Lower leg skin (tissue), 4 donors: ENCODE measurements around the gene TRAPPC1. TPM values are rescaled to one million over a fixed set of nuclear protein-coding genes. Genes with fewer than 3 reads are reported as not detected.

Source experiments
- DNase-seq, 2 donors: peaks; one replicate each; pipeline ENCODE4 v3.0.0-alpha.2; 2019; ENCODE audit warnings: low spot score in 2 of 2
- H3K4me3 ChIP-seq: fragments of 200-600 bp; sonication (generic); 2 replicates; pipeline ENCODE4 v1.5.1; 2017; ENCODE audit warnings: mild to moderate bottlenecking, low read depth; ENCODE audit not compliant: poor library complexity, severe bottlenecking
- POLR2A ChIP-seq, 2 donors: fragments of 450-650 bp; IDR thresholded peaks; one replicate each; pipeline ENCODE4 v1.6.1; 2016 to 2017; ENCODE audit warnings: antibody characterized with exemption in 2 of 2, mild to moderate bottlenecking in 1 of 2, moderate library complexity in 1 of 2
- WGBS, 2 donors: methylation state at CpG; one replicate each; pipeline ENCODE4 v1.1.5; 2018; 5-methylcytosine and 5-hydroxymethylcytosine counted together
- intact Hi-C: fragments of 100-400 bp; cut with DNase I; formaldehyde crosslinking; loops from one replicate; pipeline ENCODE4 v1.15.0; 2023; ENCODE audit warnings: low total_unique reads
- total RNA-seq, 4 donors: library from RNA; depleted of rRNA; stranded (reverse); fragments of >200 nt; gene quantifications; one replicate each; pipeline ENCODE4 v1.1.0, GENCODE V29; 2016
- TF ChIP-seq, protein P1 (sequence below), 3 donors: fragments of 450-650 bp; IDR thresholded peaks; one replicate each; pipeline ENCODE4 v1.5.1; 2016; ENCODE audit warnings: antibody characterized with exemption in 3 of 3, mild to moderate bottlenecking in 3 of 3, moderate library complexity in 2 of 3

The TRAPPC1 gene
- total RNA-seq, 4 donors from 2014 or later: 39.8 to 62.5 (median 52.2) TPM

- H3K4me3 ChIP-seq: no peak overlapping the region
- intact Hi-C loops: no loop called here
These were observed 49.1 kb downstream of the TRAPPC1 start for GRCh38 chr17:7882629-7883028.

DNA sequence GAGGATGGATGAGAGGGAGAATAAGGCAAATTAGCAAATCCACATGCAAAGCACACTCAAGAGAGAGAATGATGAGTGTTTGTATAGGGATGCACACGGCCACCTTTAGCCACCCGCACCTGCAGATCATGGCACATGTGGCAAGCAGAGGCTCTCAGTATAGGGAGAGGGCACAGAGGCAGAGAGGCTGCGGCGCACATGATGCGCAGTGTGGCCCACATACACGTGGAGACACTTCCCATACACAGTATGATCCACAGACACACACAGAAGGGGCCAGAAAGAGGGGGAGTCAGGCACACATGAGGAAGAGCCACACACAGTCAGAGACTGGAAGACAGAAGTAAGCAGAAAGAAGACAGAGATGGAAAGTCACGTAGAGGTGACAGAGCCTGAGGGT, 49.7 kb downstream of the TRAPPC1 start:
- peak in 1 of 2 donors; percentile 78 for DNase-seq
- intact Hi-C loops: no loop called here
- TF ChIP-seq, protein P1, sequence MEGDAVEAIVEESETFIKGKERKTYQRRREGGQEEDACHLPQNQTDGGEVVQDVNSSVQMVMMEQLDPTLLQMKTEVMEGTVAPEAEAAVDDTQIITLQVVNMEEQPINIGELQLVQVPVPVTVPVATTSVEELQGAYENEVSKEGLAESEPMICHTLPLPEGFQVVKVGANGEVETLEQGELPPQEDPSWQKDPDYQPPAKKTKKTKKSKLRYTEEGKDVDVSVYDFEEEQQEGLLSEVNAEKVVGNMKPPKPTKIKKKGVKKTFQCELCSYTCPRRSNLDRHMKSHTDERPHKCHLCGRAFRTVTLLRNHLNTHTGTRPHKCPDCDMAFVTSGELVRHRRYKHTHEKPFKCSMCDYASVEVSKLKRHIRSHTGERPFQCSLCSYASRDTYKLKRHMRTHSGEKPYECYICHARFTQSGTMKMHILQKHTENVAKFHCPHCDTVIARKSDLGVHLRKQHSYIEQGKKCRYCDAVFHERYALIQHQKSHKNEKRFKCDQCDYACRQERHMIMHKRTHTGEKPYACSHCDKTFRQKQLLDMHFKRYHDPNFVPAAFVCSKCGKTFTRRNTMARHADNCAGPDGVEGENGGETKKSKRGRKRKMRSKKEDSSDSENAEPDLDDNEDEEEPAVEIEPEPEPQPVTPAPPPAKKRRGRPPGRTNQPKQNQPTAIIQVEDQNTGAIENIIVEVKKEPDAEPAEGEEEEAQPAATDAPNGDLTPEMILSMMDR (IDR thresholded peaks at IDR 0.05): no peak
- no peak for TF ChIP-seq POLR2A (IDR thresholded peaks at IDR 0.05)
- no peak overlapping the region for H3K4me3 ChIP-seq
- WGBS, 2 donors: 46 to 54% methylated on average over 7 of the region's 7 CpGs

More at GRCh38 chr17:7882629-7883028, 49.1 kb downstream of the TRAPPC1 start:
- peak in 1 of 2 donors; percentile 50 for DNase-seq
- WGBS, 2 donors: 60 to 85% methylated on average over 3 of the region's 3 CpGs
- TF ChIP-seq, protein P1 (IDR thresholded peaks at IDR 0.05): no peak
- TF ChIP-seq POLR2A (IDR thresholded peaks at IDR 0.05): no peak

DNA sequence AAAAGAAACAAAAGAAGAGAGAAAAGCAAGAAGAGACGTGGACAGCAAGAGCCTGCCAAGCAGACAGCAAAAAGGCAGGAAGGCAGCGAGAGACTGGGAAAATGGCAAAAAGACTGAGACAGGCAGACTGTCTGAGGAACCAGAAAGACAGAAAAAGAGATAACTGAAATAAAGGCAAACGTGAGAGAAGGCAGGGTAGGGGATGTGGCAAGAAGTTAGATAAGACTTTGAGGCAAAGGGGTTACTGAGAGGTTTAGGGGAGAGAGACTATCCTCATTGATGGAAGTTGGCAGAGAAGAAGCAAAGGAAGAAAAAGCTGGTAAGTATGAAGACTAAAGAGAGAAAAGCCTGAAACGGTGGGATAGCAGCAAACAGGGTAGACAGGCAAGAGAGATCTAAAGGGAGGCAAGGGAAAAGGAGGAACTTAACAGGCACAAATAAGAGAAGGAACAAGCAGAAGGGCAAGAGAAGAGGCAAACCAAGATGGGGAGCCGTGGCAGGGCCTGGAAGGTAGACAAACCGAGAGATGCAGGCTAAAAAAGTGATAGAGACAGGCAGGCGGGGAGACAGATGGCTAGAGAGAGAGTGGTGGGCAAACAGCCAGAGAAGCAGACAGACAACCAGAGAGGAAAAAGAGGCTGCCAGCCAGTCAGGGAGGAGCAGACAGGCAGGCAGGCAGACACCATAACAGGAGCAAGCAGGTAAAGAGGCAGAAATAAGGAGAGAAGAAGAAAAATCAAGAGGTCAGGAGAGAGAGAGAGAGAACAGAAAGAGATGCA, 50.3 kb downstream of the TRAPPC1 start:
- WGBS, 2 donors: 42 to 52% methylated on average over 7 of the region's 7 CpGs
- intact Hi-C loops: no loop called here
- TF ChIP-seq POLR2A (IDR thresholded peaks at IDR 0.05): no peak
- TF ChIP-seq, protein P1 (IDR thresholded peaks at IDR 0.05): no peak
- DNase-seq: peak in 1 of 2 donors; percentile 80
- H3K4me3 ChIP-seq: no peak overlapping the region

Other genes with a start within 250 kb of the TRAPPC1 start
- gene TP53, start 244.5 kb downstream of the TRAPPC1 start, total RNA-seq: 10 to 100 TPM; 42.8 to 57.3 (median 50.8) TPM
- 1 to 10 TPM; 1.1 to 5.4 (median 4.5) TPM for gene WRAP53, start 243.5 kb downstream of the TRAPPC1 start, total RNA-seq
- gene EFNB3, start 226.7 kb downstream of the TRAPPC1 start, total RNA-seq: 1 to 10 TPM; 5.4 to 8.5 (median 7.6) TPM
- gene DNAH2, start 214.2 kb downstream of the TRAPPC1 start, total RNA-seq: under 1 TPM in 3 of 4 donors, not detected in 1; under 0.01 to 0.10 (median 0.05) TPM
- gene KDM6B, start 97.7 kb downstream of the TRAPPC1 start, total RNA-seq: 10 to 100 TPM; 12.5 to 30.9 (median 18.0) TPM
- gene TMEM88, start 76.9 kb downstream of the TRAPPC1 start, total RNA-seq: 1 to 10 TPM in 3 of 4 donors, under 1 TPM in 1; 0.91 to 5.9 (median 3.4) TPM
- gene NAA38, start 74.4 kb downstream of the TRAPPC1 start, total RNA-seq: 100 to 1,000 TPM in 1 of 4 donors, 10 to 100 TPM in 3; 56.8 to 101 (median 91.3) TPM
- gene CYB5D1, start 73.9 kb downstream of the TRAPPC1 start, total RNA-seq: 10 to 100 TPM in 1 of 4 donors, 1 to 10 TPM in 3; 7.0 to 14.1 (median 9.1) TPM
- gene CHD3, start 43.2 kb downstream of the TRAPPC1 start, total RNA-seq: 10 to 100 TPM; 36.8 to 71.1 (median 54.8) TPM
- 100 to 1,000 TPM; 111 to 202 (median 172) TPM for gene RNF227, start 15.7 kb downstream of the TRAPPC1 start, total RNA-seq
- gene KCNAB3, start 2.1 kb downstream of the TRAPPC1 start, total RNA-seq: under 1 TPM; 0.10 to 0.49 (median 0.24) TPM
- 10 to 100 TPM; 23.4 to 43.1 (median 27.0) TPM for gene CNTROB, start 260 bp upstream of the TRAPPC1 start, total RNA-seq
- under 1 TPM in 1 of 4 donors, not detected in 3; 0.13 TPM for gene GUCY2D, start 70.7 kb upstream of the TRAPPC1 start, total RNA-seq
- 100 to 1,000 TPM in 1 of 4 donors, 10 to 100 TPM in 3; 13.9 to 116 (median 59.9) TPM for gene ALOX15B, start 107.1 kb upstream of the TRAPPC1 start, total RNA-seq
- gene ALOX12B, start 155.8 kb upstream of the TRAPPC1 start, total RNA-seq: 100 to 1,000 TPM; 131 to 246 (median 157) TPM
- gene ALOXE3, start 186.6 kb upstream of the TRAPPC1 start, total RNA-seq: 100 to 1,000 TPM in 1 of 4 donors, 10 to 100 TPM in 3; 73.8 to 143 (median 88.2) TPM
- gene HES7, start 192.2 kb upstream of the TRAPPC1 start, total RNA-seq: not detected
- 100 to 1,000 TPM; 197 to 545 (median 266) TPM for gene PER1, start 220.5 kb upstream of the TRAPPC1 start, total RNA-seq
- 10 to 100 TPM; 43.5 to 58.9 (median 49.3) TPM for gene VAMP2, start 231.0 kb upstream of the TRAPPC1 start, total RNA-seq
- 10 to 100 TPM; 15.9 to 21.0 (median 17.6) TPM for gene TMEM107, start 244.4 kb upstream of the TRAPPC1 start, total RNA-seq